HL-60 (cell line): ENCODE data around the gene MTTP.

Source experiments
- DNase-seq, 2 experiments: peaks; one replicate each; pipeline ENCODE4 v3.0.0-alpha.2; 2010 to 2020; ENCODE audit warnings: low read depth in 1 of 2, low spot score in 1 of 2
- H3K27ac ChIP-seq: fragments of 250-450 bp; sonication (Bioruptor Pico); replicated peaks from 2 replicates; pipeline ENCODE4 v1.5.1; 2020; ENCODE audit warnings: mild to moderate bottlenecking, moderate library complexity
- H3K27me3 ChIP-seq: fragments of 250-450 bp; sonication (Bioruptor Pico); 2 replicates; pipeline ENCODE4 v1.5.1; 2021; ENCODE audit warnings: mild to moderate bottlenecking, moderate library complexity; ENCODE audit not compliant: insufficient read depth, poor library complexity, severe bottlenecking
- H3K4me3 ChIP-seq: replicated peaks from 2 replicates; pipeline ENCODE4 v1.5.1; 2011; ENCODE audit warnings: mild to moderate bottlenecking, control low read depth, low read length; ENCODE audit not compliant: insufficient read depth
- GABPA ChIP-seq: IDR thresholded peaks from 2 replicates; pipeline ENCODE4 v1.6.1; 2012; ENCODE audit warnings: low read depth
- POLR2AphosphoS5 ChIP-seq: IDR thresholded peaks from 2 replicates; pipeline ENCODE4 v1.6.1; 2012; ENCODE audit warnings: low read depth
- SPI1 ChIP-seq: IDR thresholded peaks from 2 replicates; pipeline ENCODE4 v1.6.1; 2012; ENCODE audit warnings: low read depth, mild to moderate bottlenecking, borderline replicate concordance
- TF ChIP-seq, protein P1 (sequence below): IDR thresholded peaks from 2 replicates; pipeline ENCODE4 v1.6.1; 2012; ENCODE audit warnings: low read depth; ENCODE audit not compliant: insufficient replicate concordance
- TF ChIP-seq, protein P2 (sequence below): IDR thresholded peaks from one replicate; pipeline ENCODE4 v1.5.1; 2011; ENCODE audit warnings: low read length, control low read depth, inconsistent platforms; ENCODE audit not compliant: insufficient read depth

The MTTP gene

DNA sequence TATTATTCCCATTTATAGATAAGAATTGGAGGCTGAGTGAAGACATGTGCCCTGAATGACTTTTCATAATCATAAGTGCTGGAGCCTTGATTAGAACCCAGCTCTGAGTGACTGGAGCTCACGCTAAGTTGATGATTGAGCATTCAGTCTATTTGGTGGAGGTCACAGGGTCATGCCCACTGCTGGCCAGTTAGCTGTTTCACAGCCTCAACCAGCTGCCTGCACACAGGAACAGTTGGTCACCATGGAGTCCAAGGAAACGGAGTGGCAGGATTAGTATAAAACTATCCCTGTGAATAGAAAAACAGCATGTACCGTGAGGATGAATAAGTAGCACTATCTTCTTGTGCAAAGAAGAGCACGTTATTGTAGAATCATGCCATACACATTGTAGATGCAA lies 84.0 kb downstream of the MTTP start:
- no peak for DNase-seq
- TF ChIP-seq, protein P1, sequence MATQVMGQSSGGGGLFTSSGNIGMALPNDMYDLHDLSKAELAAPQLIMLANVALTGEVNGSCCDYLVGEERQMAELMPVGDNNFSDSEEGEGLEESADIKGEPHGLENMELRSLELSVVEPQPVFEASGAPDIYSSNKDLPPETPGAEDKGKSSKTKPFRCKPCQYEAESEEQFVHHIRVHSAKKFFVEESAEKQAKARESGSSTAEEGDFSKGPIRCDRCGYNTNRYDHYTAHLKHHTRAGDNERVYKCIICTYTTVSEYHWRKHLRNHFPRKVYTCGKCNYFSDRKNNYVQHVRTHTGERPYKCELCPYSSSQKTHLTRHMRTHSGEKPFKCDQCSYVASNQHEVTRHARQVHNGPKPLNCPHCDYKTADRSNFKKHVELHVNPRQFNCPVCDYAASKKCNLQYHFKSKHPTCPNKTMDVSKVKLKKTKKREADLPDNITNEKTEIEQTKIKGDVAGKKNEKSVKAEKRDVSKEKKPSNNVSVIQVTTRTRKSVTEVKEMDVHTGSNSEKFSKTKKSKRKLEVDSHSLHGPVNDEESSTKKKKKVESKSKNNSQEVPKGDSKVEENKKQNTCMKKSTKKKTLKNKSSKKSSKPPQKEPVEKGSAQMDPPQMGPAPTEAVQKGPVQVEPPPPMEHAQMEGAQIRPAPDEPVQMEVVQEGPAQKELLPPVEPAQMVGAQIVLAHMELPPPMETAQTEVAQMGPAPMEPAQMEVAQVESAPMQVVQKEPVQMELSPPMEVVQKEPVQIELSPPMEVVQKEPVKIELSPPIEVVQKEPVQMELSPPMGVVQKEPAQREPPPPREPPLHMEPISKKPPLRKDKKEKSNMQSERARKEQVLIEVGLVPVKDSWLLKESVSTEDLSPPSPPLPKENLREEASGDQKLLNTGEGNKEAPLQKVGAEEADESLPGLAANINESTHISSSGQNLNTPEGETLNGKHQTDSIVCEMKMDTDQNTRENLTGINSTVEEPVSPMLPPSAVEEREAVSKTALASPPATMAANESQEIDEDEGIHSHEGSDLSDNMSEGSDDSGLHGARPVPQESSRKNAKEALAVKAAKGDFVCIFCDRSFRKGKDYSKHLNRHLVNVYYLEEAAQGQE = no peak
- TF ChIP-seq POLR2AphosphoS5 = no peak
- no peak overlapping the region for H3K27ac ChIP-seq
- no peaks in the 10 kb centered on the region for H3K27me3 ChIP-seq
- no peak overlapping the region for H3K4me3 ChIP-seq

DNA sequence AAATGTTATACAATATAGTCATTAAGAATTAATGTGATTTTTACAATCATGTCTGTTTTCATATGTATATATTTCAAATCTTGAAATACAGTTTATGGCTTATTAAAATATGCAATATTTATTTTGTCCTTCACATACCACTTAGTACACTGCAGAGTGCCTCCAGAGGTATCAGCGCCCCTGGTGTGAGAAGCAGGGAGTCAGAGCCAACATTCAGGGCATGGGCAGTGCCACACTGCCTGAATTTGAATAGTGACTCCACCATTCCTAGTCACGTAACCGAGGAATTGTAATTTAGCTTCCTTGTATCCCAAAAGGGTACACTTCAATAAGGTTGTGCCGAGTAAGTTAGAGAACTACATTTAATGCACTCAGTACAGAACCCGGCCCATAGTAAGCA lies 87.3 kb downstream of the MTTP start:
- no peak for DNase-seq
- Histone ChIP-seq H3K4me3 (no peak overlapping the region), H3K27me3 (peaks cover 2% of the 10 kb centered on the region), H3K27ac (no peak overlapping the region)
- TF ChIP-seq GABPA (no peak), SPI1 (no peak), POLR2AphosphoS5 (no peak)
- TF ChIP-seq, protein P1 = no peak
- TF ChIP-seq, protein P2, sequence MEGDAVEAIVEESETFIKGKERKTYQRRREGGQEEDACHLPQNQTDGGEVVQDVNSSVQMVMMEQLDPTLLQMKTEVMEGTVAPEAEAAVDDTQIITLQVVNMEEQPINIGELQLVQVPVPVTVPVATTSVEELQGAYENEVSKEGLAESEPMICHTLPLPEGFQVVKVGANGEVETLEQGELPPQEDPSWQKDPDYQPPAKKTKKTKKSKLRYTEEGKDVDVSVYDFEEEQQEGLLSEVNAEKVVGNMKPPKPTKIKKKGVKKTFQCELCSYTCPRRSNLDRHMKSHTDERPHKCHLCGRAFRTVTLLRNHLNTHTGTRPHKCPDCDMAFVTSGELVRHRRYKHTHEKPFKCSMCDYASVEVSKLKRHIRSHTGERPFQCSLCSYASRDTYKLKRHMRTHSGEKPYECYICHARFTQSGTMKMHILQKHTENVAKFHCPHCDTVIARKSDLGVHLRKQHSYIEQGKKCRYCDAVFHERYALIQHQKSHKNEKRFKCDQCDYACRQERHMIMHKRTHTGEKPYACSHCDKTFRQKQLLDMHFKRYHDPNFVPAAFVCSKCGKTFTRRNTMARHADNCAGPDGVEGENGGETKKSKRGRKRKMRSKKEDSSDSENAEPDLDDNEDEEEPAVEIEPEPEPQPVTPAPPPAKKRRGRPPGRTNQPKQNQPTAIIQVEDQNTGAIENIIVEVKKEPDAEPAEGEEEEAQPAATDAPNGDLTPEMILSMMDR = no peak

DNA sequence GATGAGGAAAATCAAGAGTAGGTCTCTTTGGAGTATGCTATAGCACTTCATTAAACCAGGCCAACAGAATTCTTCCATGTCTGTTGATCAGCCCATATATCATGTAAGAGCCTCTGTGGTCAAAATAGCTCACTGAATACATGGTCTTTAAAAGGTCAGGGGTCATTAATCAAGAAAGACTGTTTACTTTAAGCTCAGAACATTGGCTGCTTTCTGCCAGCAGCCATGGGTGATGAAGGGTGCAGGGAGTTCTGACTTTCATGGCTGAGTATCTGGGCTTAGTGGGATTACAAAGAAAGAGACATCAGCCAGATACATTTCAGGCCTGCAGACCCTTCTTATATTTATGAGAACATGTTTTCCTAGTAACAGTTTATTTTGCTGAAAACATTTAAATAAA lies 90.1 kb downstream of the MTTP start:
- TF ChIP-seq SPI1 (no peak), GABPA (no peak), POLR2AphosphoS5 (no peak)
- TF ChIP-seq, protein P2 = no peak
- TF ChIP-seq, protein P1 = no peak
- no peak for DNase-seq
- Histone ChIP-seq H3K27ac (no peak overlapping the region), H3K27me3 (peaks cover 2% of the 10 kb centered on the region), H3K4me3 (no peak overlapping the region)

DNA sequence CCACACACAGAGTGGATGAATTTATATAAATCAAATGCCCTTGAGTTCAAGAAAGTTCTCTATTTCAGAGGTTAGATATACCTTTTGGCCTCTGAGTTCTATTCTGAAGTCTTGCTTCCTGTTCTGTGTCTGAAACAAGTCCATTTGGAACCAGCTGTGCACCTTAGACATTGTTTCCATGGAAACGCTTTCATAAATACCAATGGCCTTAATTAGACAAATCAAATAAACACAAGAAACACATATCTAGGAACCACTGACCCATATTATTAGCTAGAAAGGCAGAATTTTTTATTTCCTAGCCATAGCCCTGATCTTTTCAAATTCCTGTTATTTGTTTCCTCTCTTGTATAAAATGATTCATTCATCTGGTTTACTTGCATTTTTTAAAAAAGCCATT lies 91.4 kb downstream of the MTTP start:
- DNase-seq = no peak
- Histone ChIP-seq H3K27me3 (peaks cover 2% of the 10 kb centered on the region), H3K27ac (no peak overlapping the region), H3K4me3 (no peak overlapping the region)
- TF ChIP-seq GABPA = no peak
- TF ChIP-seq SPI1 = no peak
- no peak for TF ChIP-seq POLR2AphosphoS5
- TF ChIP-seq, protein P1 = no peak
- TF ChIP-seq, protein P2 = no peak
